Activated T-helper 2 cell treated with anti-CD3 and anti-CD28 coated beads, Interferon-gamma antibody, Interleukin-2, Interleukin-4, amounts not matched to agents 10 μg/mL and 5 μg/mL and 100 μg/mL, durations not matched to agents 14 hours and 24 hours and 36 hours (primary cell): ENCODE results near the gene COL9A2. TPM values are rescaled to one million over a fixed set of nuclear protein-coding genes. Genes with fewer than 3 reads are reported as not detected.

ENCODE experiments used
- DNase-seq: peaks from one replicate; pipeline ENCODE4 v3.0.0; 2021; ENCODE audit warnings: low spot score
- H3K27ac Mint-ChIP-seq: one replicate; pipeline ENCODE4 v1.8.0; 2021; ENCODE audit warnings: mixed read lengths
- H3K27me3 Mint-ChIP-seq: one replicate; pipeline ENCODE4 v1.8.0; 2021; ENCODE audit warnings: low read depth, mixed read lengths
- H3K36me3 Mint-ChIP-seq: one replicate; pipeline ENCODE4 v1.8.0; 2021; ENCODE audit warnings: low read depth, mixed read lengths
- H3K4me1 Mint-ChIP-seq: one replicate; pipeline ENCODE4 v1.8.0; 2021; ENCODE audit warnings: low read depth, mixed read lengths
- H3K4me3 Mint-ChIP-seq: one replicate; pipeline ENCODE4 v1.8.0; 2021; ENCODE audit warnings: low read depth, mild to moderate bottlenecking, moderate library complexity, mixed read lengths
- H3K9me3 Mint-ChIP-seq: one replicate; pipeline ENCODE4 v1.8.0; 2021; ENCODE audit warnings: mixed read lengths
- intact Hi-C: fragments of 100-400 bp; cut with micrococcal nuclease; formaldehyde crosslinking; loops from one replicate; pipeline ENCODE4 v1.15.1; 2023
- total RNA-seq: library from RNA; stranded (reverse); gene quantifications from 2 replicates; pipeline ENCODE4 v1.2.3, GENCODE V29; 2022

The COL9A2 gene
- 18.7 and 18.9 TPM in 2 replicates for total RNA-seq

DNA sequence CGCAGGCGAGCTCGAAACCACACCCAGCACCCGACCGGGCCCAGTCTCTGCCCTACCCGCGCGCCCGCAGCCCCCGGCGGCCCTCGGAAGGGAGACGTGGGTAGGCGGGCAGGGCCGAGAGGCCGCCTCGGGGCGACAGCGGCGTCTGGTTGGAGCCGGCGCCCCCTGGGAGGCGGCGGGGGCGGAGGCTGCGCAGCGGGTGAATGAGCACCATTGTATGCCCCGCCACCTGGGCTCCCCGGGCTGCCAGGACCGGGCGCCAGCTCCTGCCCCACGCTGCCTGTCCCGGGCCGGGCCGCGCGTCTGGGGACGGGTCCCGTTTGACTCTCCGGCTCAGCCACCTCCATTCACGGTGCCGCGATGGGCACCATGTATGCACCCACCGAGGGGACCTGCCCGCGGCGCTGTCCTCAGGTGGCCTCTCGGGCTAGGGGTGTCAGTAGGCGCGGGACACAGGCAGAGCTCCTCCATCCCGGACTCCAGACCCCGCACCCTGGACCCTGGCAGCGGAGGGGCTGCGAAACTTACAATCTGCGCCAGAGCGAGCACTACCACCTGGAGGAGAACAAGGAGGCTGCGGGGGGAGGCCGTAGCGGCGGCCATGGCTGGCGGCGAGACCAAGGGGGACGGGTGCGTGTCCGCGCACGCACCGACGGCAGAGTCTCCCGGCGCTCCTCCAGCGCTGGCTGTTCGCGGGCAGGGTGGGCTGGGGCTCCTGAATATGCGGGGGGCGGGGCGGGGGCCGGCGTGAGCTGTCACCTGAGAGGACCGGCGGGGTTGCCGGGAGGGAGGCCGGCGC lies at the start of gene COL9A2:
COL9A2 (minus strand) TSS at position 692 of the 799 bp plus-strand sequence; CDS start at position 603, 89 bp downstream.
- no peaks in the 10 kb centered on the region for H3K36me3 Mint-ChIP-seq
- peak within 1 kb of the TSS; percentile 78 for H3K4me3 Mint-ChIP-seq
- peaks cover 16% of the 10 kb centered on the region for H3K27me3 Mint-ChIP-seq
- peaks cover 45% of the 10 kb centered on the region for H3K4me1 Mint-ChIP-seq
- H3K9me3 Mint-ChIP-seq, result no peaks in the 10 kb centered on the region
- H3K27ac Mint-ChIP-seq, result peak within 1 kb of the TSS; percentile 7
- intact Hi-C loops, result loop anchor here (2.0 to 5.0 kb wide), 5 partner anchors 59 to 154 kb away; partner anchors contain the start of genes RLF and ZMPSTE24
- DNase-seq, result peak; percentile 29

DNA sequence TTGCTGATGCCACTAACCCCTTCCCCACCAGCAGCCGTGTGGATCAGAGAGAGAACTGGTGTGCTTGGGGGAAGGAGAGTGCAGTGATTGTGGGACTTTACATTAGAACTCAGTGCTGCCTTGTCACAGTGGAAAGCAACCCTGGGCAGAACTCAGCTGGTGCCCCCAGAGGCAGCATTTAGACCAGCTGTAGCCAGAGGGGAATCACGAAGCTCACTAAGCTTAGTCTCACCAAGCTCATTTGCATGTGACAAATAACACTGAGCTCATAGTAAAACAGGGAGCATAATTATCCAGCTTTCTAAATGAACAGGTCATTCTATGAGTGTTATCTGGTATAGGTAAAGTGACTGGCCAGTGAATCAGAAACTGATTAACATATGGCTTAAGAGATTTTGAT lies 46.6 kb upstream of the COL9A2 start:
- Mint-ChIP-seq H3K4me1 (peaks cover 7% of the 10 kb centered on the region), H3K9me3 (peaks cover 11% of the 10 kb centered on the region), H3K27ac (no peak overlapping the region), H3K27me3 (no peaks in the 10 kb centered on the region), H3K4me3 (no peak overlapping the region), H3K36me3 (peaks cover 7% of the 10 kb centered on the region)
- intact Hi-C loops, result no loop called here
- no peak for DNase-seq

DNA sequence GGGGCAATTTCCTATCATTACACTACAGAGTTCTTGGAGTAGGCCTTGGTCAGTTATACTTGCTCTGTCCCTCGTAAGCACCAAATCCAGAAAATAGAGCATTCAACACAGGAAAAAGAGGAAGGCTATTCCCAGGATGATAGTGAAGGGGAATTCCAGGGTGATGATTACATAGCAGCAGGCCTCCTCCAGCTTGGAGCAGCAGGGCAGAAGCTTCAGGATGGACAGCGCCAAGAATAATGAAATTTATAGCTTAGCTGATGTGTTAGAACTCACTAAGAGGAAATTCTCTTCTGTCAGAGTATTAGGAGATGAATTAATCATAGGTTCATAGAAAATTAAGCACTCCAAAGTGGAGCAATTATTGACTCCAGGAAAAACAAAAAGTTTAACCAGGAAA lies 45.6 kb upstream of the COL9A2 start:
- Mint-ChIP-seq H3K36me3 (peaks cover 10% of the 10 kb centered on the region), H3K9me3 (peaks cover 21% of the 10 kb centered on the region), H3K27ac (no peak overlapping the region), H3K4me3 (no peak overlapping the region), H3K27me3 (no peaks in the 10 kb centered on the region), H3K4me1 (peaks cover 7% of the 10 kb centered on the region)
- intact Hi-C loops, result no loop called here
- no peak for DNase-seq

DNA sequence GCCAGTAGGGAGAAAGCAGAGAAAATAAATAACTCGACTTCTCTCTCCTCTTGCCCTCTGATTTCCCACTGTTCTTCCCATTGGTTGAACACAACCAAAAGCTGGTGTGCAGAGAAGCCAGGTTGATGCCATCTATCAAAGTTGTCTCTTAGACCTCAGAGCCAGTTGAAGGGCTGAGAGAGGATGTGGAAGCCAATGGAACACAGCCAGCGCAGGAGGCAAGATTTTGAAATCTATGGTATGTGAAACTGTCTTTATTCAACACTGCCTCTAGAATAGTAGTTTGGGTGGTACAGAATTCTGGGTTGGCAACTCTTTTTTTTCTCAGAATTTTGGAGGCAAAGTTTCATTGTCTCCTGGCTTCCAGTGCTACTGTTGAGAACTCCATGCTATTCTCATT lies 45.1 kb upstream of the COL9A2 start:
- H3K4me3 Mint-ChIP-seq, result no peak overlapping the region
- peaks cover 25% of the 10 kb centered on the region for H3K9me3 Mint-ChIP-seq
- H3K36me3 Mint-ChIP-seq, result peaks cover 13% of the 10 kb centered on the region
- no peak for DNase-seq
- no peak overlapping the region for H3K27ac Mint-ChIP-seq
- H3K27me3 Mint-ChIP-seq, result no peaks in the 10 kb centered on the region
- intact Hi-C loops, result no loop called here
- H3K4me1 Mint-ChIP-seq, result peaks cover 7% of the 10 kb centered on the region

DNA sequence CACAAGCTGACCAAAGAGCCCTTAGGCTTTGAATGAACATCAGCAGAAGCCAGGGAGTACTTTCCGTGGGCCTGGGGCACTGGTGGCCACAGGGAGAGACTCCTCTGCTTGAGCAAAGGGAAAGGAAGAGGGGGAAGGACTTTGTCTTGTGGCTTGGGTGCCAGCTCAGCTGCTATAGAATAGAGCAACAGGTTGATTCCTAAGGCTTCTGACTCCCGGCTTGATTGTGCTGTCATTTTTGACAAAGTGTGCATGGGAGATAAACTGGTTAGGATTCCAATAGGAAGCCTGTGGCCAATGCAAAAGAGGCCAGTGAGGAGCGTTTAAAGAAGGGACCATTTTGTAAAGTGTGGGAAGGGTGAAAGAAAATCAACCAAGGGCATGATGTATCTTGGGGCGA lies 44.6 kb upstream of the COL9A2 start:
- DNase-seq, result no peak
- H3K9me3 Mint-ChIP-seq, result peaks cover 31% of the 10 kb centered on the region
- H3K36me3 Mint-ChIP-seq, result peaks cover 13% of the 10 kb centered on the region
- peaks cover 12% of the 10 kb centered on the region for H3K4me1 Mint-ChIP-seq
- no peak overlapping the region for H3K4me3 Mint-ChIP-seq
- no peak overlapping the region for H3K27ac Mint-ChIP-seq
- H3K27me3 Mint-ChIP-seq, result no peaks in the 10 kb centered on the region
- intact Hi-C loops, result no loop called here

DNA sequence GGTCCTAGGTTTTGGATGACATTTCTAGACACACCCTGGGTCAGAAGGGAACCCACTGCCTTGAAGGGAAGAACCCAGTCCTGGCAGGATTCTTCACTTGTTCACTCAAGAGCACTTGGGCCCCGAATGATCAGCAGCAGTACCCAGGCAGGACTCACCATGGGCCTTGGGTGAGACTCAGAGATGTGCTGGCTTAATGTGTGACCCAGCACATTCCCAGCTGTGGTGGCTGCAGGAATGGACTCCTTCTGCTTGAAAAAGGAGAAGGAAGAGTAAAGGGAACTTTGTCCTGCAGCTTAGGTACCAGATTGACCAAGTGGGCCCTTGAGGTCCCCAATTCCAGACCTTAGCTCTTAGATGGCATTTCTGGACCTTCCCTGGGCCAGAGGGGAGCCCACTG lies 44.1 kb upstream of the COL9A2 start:
- Mint-ChIP-seq H3K9me3 (peaks cover 32% of the 10 kb centered on the region), H3K27ac (no peak overlapping the region), H3K4me1 (peaks cover 12% of the 10 kb centered on the region), H3K27me3 (no peaks in the 10 kb centered on the region), H3K4me3 (no peak overlapping the region), H3K36me3 (peaks cover 13% of the 10 kb centered on the region)
- no peak for DNase-seq
- intact Hi-C loops, result no loop called here

DNA sequence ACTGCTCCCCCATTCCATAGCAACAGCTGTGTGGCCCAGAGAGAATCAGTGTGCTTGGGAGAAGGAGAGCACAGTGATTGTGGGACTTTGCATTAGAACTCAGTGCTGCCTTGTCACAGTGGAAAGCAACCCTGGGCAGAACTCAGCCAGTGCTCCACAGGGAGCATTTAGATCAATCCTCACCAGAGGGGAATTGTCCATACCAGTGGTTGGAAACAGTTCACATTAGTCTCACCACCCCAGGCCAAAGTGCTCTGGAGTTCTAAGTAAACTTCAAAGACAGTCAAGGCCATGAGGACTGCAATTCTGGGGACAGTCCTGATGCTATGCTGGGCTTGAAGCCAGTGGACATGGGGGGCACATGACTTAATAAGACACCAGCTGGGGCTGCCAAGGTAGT lies 43.5 kb upstream of the COL9A2 start:
- Mint-ChIP-seq H3K4me1 (peaks cover 12% of the 10 kb centered on the region), H3K27ac (no peak overlapping the region), H3K9me3 (peaks cover 32% of the 10 kb centered on the region), H3K36me3 (peaks cover 13% of the 10 kb centered on the region), H3K27me3 (no peaks in the 10 kb centered on the region), H3K4me3 (no peak overlapping the region)
- DNase-seq, result no peak
- intact Hi-C loops, result no loop called here

DNA sequence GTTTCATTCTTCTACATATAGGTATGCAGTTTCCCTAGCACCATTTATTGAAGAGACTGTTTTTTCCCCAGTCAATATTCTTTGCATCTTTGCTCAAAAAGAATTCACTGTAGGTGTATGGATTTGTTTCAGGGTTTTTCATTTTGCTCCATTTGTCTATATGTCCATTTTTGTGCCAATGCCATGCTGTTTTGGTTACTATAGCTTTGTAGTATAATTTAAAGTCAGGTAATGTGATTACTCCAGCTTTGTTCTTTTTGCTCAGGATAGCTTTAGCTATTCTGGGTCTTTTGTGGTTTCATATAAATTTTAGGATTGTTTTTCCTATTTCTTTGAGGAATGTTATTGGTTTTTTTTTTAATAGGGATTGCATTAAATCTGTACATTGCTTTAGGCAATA lies 40.5 kb upstream of the COL9A2 start:
- no peak for DNase-seq
- peaks cover 6% of the 10 kb centered on the region for H3K4me1 Mint-ChIP-seq
- no peak overlapping the region for H3K4me3 Mint-ChIP-seq
- H3K36me3 Mint-ChIP-seq, result peaks cover 13% of the 10 kb centered on the region
- intact Hi-C loops, result no loop called here
- H3K27ac Mint-ChIP-seq, result no peak overlapping the region
- no peaks in the 10 kb centered on the region for H3K27me3 Mint-ChIP-seq
- peaks cover 32% of the 10 kb centered on the region for H3K9me3 Mint-ChIP-seq

DNA sequence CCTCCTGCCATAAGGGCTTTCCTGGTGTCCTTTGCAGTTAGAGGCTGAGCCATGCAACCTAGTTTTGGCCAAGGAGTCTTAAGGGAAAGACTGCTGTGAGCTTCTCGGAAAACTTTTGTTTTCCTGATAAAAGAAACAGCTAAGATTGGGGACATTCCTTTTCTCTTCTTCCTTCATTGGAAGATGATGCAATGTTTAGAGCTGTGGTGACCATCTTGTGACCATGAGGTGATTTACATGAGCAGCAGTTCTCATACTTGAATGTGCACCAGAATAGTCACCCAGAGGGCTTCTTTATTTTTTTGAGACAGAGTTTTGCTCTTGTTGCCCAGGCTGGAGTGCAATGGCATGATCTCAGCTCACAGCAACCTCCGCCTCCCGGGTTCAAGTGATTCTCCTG lies 36.0 kb upstream of the COL9A2 start:
- Mint-ChIP-seq H3K27me3 (no peaks in the 10 kb centered on the region), H3K9me3 (peaks cover 15% of the 10 kb centered on the region), H3K36me3 (peaks cover 3% of the 10 kb centered on the region), H3K4me3 (no peak overlapping the region), H3K27ac (no peak overlapping the region), H3K4me1 (peaks cover 4% of the 10 kb centered on the region)
- no peak for DNase-seq
- intact Hi-C loops, result no loop called here

DNA sequence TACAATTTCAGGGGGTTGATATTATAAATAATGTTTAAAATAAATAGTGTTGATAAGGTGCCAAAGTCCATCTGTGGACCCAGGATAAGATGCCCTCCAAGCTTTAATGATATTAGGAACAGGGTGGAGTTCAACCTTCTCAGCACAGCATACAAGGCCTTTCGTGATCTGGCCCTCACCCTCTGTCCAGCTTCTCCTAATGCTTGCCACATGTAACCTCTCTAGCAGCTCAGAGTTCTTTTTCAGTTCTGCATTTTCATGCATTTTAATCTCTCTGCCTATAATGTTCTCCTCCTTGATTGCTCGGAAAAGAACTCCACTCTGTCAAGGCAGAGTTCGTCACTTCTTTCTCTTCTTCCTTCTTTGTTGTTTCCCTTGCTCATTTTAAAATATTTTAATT lies 35.0 kb upstream of the COL9A2 start:
- Mint-ChIP-seq H3K27ac (no peak overlapping the region), H3K4me3 (no peak overlapping the region)
- intact Hi-C loops, result no loop called here

DNA sequence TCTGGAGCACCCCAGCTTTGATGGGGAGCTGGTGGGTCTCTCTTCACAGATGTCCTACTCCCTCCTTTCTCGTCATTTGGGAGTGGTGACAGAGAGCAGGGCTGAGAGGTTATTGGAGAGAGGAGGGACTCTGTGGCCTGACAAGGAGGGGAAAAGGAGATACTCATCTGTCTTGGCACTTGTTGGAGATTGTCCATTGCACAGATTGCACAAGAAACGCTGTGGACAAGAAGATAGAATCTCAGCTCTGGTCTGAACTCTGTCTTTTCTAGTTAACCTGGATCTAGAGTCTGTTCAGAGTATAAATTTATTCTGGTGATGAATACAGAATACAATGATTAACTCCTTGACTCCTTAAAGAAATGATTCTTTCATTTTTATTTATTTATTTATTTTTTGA lies 34.0 kb upstream of the COL9A2 start:
- intact Hi-C loops, result no loop called here
- Mint-ChIP-seq H3K4me3 (no peak overlapping the region), H3K36me3 (no peaks in the 10 kb centered on the region), H3K4me1 (no peaks in the 10 kb centered on the region), H3K9me3 (no peaks in the 10 kb centered on the region), H3K27ac (no peak overlapping the region), H3K27me3 (no peaks in the 10 kb centered on the region)
- no peak for DNase-seq

More for the DNA sequence above, 35.0 kb upstream of the COL9A2 start:
- Mint-ChIP-seq H3K9me3 (peaks cover 6% of the 10 kb centered on the region), H3K27me3 (no peaks in the 10 kb centered on the region), H3K36me3 (no peaks in the 10 kb centered on the region), H3K4me1 (peaks cover 4% of the 10 kb centered on the region)
- no peak for DNase-seq

DNA sequence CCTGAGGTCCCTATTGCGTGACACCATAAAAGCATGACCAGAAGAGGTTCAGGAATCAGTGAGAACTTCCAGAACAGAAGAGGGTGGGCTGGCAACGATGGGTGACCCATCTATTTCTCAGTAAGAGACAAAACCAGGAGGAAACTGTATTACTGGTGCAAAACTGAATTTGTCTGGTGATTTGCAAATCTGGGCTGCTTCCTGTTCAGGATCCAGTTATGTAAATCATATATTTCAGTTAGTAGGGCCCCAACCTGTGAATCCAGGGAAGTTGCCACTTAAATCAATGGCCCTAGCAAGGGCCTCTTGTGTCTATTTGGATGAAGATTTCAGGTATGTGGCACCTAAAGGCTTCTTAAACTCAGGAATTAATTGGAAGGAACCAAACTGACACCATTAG lies 33.3 kb upstream of the COL9A2 start:
- Mint-ChIP-seq H3K36me3 (no peaks in the 10 kb centered on the region), H3K27ac (no peak overlapping the region), H3K4me3 (no peak overlapping the region), H3K27me3 (no peaks in the 10 kb centered on the region), H3K4me1 (no peaks in the 10 kb centered on the region), H3K9me3 (no peaks in the 10 kb centered on the region)
- no peak for DNase-seq
- intact Hi-C loops, result no loop called here

DNA sequence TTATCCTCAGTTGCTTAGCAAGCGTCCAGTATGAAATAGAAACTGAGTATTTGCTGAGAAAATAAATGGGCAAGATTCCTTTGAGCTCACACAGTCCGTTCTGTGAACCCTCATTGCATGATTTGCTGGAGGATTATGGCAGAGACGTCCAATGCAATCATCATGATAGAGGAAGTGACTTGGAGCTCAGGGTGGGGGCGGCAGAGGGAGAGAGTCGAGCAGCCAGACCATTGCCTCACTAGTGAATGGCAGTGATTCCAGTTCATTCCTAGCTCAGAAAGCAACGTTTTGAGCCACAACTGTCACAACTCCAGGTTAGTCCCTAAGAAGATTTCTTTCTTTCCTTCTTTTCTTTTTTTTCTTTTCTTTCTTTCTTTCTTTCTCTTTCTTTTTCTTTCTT lies 27.5 kb upstream of the COL9A2 start:
- intact Hi-C loops, result loop anchor here (5.0 kb wide), 2 partner anchors 43 to 108 kb away; partner anchors contain the start of gene ZFP69B
- peak overlapping the region; percentile 59 for H3K27ac Mint-ChIP-seq
- no peaks in the 10 kb centered on the region for H3K27me3 Mint-ChIP-seq
- no peak for DNase-seq
- H3K4me1 Mint-ChIP-seq, result peaks cover 40% of the 10 kb centered on the region
- peaks cover 12% of the 10 kb centered on the region for H3K9me3 Mint-ChIP-seq
- H3K4me3 Mint-ChIP-seq, result no peak overlapping the region
- peaks cover 11% of the 10 kb centered on the region for H3K36me3 Mint-ChIP-seq
